RWPE2 (cell line): ENCODE data around the gene CHMP2A.

Source experiments
- ATAC-seq: fragments of 200-7000 bp; cut with Tn5 transposase; 3 replicates; pipeline ENCODE4 v1.9.1; 2021; ENCODE audit warnings: low read depth
- DNase-seq: peaks from one replicate; pipeline ENCODE4 v3.0.0-alpha.2; 2020; ENCODE audit warnings: low spot score
- H3K27ac ChIP-seq: fragments of 450-650 bp; 2 replicates; pipeline ENCODE4 v1.5.1; 2017; ENCODE audit warnings: mild to moderate bottlenecking; ENCODE audit not compliant: poor library complexity, severe bottlenecking
- H3K27me3 ChIP-seq: fragments of 250-450 bp; sonication (Bioruptor Pico); 2 replicates; pipeline ENCODE4 v1.5.1; 2021; ENCODE audit warnings: mild to moderate bottlenecking, moderate library complexity; ENCODE audit not compliant: insufficient read depth, poor library complexity, severe bottlenecking
- H3K36me3 ChIP-seq: fragments of 250-450 bp; sonication (Bioruptor Pico); 2 replicates; pipeline ENCODE4 v1.5.1; 2020; ENCODE audit warnings: low read depth, mild to moderate bottlenecking, moderate library complexity
- H3K4me1 ChIP-seq: fragments of 250-450 bp; sonication (Bioruptor Pico); 2 replicates; pipeline ENCODE4 v1.5.1; 2021; ENCODE audit warnings: mild to moderate bottlenecking, moderate library complexity; ENCODE audit not compliant: insufficient read depth, poor library complexity, severe bottlenecking
- H3K4me3 ChIP-seq: fragments of 250-450 bp; sonication (Bioruptor Pico); 2 replicates; pipeline ENCODE4 v1.5.1; 2021; ENCODE audit warnings: mild to moderate bottlenecking, moderate library complexity; ENCODE audit not compliant: severe bottlenecking
- H3K9me3 ChIP-seq: fragments of 250-450 bp; sonication (Bioruptor Pico); 2 replicates; pipeline ENCODE4 v1.5.1; 2021; ENCODE audit warnings: mild to moderate bottlenecking, moderate library complexity; ENCODE audit not compliant: severe bottlenecking
- TF ChIP-seq, protein P1 (sequence below): fragments of 450-650 bp; IDR thresholded peaks from one replicate; pipeline ENCODE4 v1.5.1; 2017; ENCODE audit warnings: mild to moderate bottlenecking, moderate library complexity; ENCODE audit not compliant: poor library complexity, severe bottlenecking

CHMP2A gene

DNA sequence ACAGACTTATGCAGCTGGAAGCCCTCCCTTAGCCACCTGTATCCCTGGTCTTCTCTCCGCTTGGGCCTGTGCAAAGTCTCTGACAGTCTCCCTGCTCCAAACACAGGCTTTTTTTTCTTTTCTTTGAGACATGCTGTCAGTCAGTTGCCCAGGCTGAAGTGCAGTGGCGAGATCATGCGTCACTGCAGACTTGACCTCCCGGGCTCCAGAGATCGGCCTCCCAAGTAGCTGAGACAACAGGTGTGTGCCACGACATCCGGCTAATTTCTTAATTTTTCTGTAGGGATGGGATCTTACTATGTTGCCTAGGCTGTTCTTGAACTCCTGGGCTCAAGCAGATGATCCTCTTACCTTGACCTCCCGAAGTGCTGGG, 16.7 kb upstream of the CHMP2A start:
- no peak overlapping the region for H3K27ac ChIP-seq
- H3K36me3 ChIP-seq = no peaks in the 10 kb centered on the region
- ATAC-seq (no peak), DNase-seq (no peak)
- H3K27me3 ChIP-seq = no peaks in the 10 kb centered on the region
- H3K4me1 ChIP-seq = peaks cover 3% of the 10 kb centered on the region
- TF ChIP-seq, protein P1, sequence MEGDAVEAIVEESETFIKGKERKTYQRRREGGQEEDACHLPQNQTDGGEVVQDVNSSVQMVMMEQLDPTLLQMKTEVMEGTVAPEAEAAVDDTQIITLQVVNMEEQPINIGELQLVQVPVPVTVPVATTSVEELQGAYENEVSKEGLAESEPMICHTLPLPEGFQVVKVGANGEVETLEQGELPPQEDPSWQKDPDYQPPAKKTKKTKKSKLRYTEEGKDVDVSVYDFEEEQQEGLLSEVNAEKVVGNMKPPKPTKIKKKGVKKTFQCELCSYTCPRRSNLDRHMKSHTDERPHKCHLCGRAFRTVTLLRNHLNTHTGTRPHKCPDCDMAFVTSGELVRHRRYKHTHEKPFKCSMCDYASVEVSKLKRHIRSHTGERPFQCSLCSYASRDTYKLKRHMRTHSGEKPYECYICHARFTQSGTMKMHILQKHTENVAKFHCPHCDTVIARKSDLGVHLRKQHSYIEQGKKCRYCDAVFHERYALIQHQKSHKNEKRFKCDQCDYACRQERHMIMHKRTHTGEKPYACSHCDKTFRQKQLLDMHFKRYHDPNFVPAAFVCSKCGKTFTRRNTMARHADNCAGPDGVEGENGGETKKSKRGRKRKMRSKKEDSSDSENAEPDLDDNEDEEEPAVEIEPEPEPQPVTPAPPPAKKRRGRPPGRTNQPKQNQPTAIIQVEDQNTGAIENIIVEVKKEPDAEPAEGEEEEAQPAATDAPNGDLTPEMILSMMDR = no peak
- no peak overlapping the region for H3K4me3 ChIP-seq
- no peaks in the 10 kb centered on the region for H3K9me3 ChIP-seq

- ATAC-seq = no peak
- TF ChIP-seq, protein P1 = no peak
- no peak overlapping the region for H3K27ac ChIP-seq
These were observed 16.1 kb upstream of the CHMP2A start for GRCh38 chr19:58570770-58571574.

DNA sequence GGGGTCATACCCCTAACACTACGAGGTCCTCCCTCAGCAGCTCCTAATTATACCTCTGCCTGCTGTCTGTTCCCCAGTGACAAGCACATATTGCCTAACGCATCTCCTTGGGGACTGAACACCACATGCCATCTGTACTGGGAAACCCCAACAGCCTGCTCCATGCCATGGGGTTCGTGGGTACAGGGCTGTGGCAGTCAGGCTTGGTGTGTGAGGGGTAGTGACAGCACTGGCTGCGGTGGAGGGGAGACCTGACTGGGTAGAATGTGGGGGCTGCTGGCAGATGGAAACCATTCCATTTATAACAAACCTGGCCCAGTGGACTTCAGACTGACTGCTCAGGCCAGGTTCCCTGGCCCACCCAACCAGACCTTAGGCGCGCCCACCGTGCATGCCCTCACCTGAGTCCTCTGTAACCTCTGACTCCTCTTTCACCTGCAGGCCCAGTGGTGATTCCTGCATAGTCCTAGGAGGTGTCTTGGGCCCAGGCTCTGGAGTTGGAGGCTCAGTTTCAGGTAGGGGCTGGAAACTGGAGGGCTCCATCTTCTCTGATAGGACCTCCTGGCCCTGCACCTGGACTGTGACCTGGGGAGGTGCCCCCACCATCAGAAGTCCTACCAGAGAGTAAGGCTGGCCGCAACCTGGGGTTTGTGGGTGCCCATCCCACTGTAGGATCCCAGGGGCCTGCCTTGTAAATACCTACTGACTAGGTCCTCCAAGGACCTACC, 15.2 kb upstream of the CHMP2A start:
- no peaks in the 10 kb centered on the region for H3K27me3 ChIP-seq
- H3K4me3 ChIP-seq = no peak overlapping the region
- ATAC-seq = no peak
- H3K27ac ChIP-seq = no peak overlapping the region
- H3K4me1 ChIP-seq = peaks cover 3% of the 10 kb centered on the region
- TF ChIP-seq, protein P1 = no peak
- H3K9me3 ChIP-seq = no peaks in the 10 kb centered on the region
- H3K36me3 ChIP-seq = no peaks in the 10 kb centered on the region
- no peak for DNase-seq

More at GRCh38 chr19:58570770-58571574, 16.1 kb upstream of the CHMP2A start:
- Histone ChIP-seq H3K4me3 (no peak overlapping the region), H3K4me1 (peaks cover 3% of the 10 kb centered on the region), H3K9me3 (no peaks in the 10 kb centered on the region), H3K27me3 (no peaks in the 10 kb centered on the region), H3K36me3 (no peaks in the 10 kb centered on the region)
- no peak for DNase-seq

GRCh38 chr19:58569191-58569942, 14.5 kb upstream of the CHMP2A start:
- no peaks in the 10 kb centered on the region for H3K36me3 ChIP-seq
- H3K27ac ChIP-seq = no peak overlapping the region
- no peak for ATAC-seq
- no peak overlapping the region for H3K4me3 ChIP-seq
- TF ChIP-seq, protein P1 = no peak
- H3K4me1 ChIP-seq = no peaks in the 10 kb centered on the region
- H3K9me3 ChIP-seq = no peaks in the 10 kb centered on the region
- H3K27me3 ChIP-seq = no peaks in the 10 kb centered on the region
- DNase-seq = no peak
